ENCODE results near the gene RAPGEF1.

The RAPGEF1 gene

DNA sequence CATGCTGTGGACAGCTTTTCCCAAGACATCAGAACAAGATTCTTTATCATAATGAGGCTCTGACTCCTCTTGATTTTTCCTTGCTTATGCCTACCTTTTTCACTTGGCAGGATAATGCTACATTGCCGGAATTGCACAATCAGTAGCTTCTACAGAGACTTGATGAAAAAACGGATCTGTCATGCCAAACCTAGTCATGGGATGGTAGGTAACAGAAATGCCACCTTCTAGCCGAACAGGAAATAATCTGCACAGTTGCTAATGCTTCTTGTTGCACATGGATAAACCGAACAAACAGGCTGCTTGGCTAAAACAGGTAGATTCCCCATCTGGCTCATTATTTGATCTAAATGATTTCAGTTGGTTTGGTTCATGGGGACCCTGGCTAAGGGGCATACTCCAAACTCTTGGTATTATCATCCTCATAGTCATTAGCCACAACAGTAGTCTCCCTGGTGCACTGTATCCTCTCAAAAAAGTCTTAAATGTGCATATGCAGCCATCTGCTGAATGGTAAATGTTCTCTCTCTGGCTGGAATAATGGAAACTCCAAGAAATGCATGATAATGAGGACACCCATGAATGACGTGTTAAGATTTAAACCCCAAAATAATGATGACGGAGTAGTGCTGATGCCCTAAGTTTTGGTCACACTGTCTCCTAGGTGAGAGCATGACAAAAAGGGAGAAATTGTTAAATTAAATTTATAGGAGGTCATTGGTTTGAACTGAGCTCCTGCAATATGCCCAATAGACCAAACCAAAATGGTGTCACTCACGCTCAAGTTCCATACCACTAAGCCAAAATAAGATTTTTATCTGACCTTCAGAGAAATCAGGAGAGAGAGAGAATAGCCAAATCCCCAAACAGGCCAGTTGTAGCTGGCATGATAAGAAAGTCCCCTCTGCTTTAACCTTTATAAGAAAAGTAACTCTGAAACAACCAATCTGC lies 47.0 kb downstream of the RAPGEF1 start:
- Histone ChIP-seq H3F3A (ENCODE audit: insufficient read depth) (peaks cover 8% of the 10 kb centered on the region), H3K27ac (ENCODE audit: low read depth, low read length) (no peak overlapping the region), H2AFZ (ENCODE audit: low read depth, low read length, severe bottlenecking) (no peak overlapping the region), H3K9me2 (replicated peaks; ENCODE audit: insufficient read depth, low read length) (no peaks in the 10 kb centered on the region), H4K20me1 (ENCODE audit: low read depth, low read length) (peaks cover 22% of the 10 kb centered on the region), H3K36me3 (ENCODE audit: low read length) (no peaks in the 10 kb centered on the region), H3K9ac (ENCODE audit: low read length) (no peak overlapping the region), H3K4me3 (ENCODE audit: insufficient read depth, low read length, poor library complexity, severe bottlenecking) (no peak overlapping the region), H3K9me3 (ENCODE audit: insufficient read depth, low read length) (no peaks in the 10 kb centered on the region), H3K27me3 (ENCODE audit: low read length) (no peaks in the 10 kb centered on the region), H3K79me2 (ENCODE audit: insufficient read depth, low read length) (peaks cover 92% of the 10 kb centered on the region), H3K4me2 (ENCODE audit: low read depth, low read length, poor library complexity, severe bottlenecking) (no peak overlapping the region)
- TF ChIP-seq, protein P1, sequence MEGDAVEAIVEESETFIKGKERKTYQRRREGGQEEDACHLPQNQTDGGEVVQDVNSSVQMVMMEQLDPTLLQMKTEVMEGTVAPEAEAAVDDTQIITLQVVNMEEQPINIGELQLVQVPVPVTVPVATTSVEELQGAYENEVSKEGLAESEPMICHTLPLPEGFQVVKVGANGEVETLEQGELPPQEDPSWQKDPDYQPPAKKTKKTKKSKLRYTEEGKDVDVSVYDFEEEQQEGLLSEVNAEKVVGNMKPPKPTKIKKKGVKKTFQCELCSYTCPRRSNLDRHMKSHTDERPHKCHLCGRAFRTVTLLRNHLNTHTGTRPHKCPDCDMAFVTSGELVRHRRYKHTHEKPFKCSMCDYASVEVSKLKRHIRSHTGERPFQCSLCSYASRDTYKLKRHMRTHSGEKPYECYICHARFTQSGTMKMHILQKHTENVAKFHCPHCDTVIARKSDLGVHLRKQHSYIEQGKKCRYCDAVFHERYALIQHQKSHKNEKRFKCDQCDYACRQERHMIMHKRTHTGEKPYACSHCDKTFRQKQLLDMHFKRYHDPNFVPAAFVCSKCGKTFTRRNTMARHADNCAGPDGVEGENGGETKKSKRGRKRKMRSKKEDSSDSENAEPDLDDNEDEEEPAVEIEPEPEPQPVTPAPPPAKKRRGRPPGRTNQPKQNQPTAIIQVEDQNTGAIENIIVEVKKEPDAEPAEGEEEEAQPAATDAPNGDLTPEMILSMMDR (IDR thresholded peaks at IDR 0.05; ENCODE audit: insufficient read depth, low read length, poor library complexity, severe bottlenecking) = no peak
- TF ChIP-seq EZH2phosphoT487 (conservative IDR thresholded peaks at IDR 0.05; ENCODE audit: low read length) = no peak

DNA sequence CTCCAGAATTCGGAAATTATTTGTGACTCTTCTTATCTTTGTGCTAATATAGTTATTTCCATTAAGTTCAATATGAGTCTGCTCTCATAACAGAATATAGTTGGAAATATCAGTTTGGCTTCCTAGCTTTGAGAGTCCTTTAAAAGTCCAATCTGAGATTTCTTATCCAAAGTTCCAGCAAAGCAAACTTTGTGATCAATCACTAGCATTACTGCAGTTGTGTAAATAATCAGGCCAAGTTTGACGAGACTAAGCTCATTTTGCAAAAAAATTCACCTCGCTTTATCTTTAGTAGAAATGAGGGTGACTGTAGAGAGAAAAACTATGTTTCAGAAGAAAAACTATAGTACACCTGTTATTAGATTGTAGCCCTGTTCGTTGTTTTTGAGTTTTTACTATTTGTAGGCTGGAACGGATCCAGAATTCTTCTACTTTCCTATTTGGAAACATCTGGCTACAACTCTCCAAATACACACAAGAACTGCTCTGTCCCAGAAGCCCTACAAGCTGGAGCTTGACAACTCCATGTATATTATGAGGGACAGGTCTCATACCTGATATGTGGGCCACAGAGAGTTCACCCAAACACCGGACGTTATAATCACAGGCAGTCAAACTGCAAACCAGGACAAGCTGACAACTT lies 47.8 kb downstream of the RAPGEF1 start:
- H3K36me3 ChIP-seq (ENCODE audit: low read length) = no peaks in the 10 kb centered on the region
- peaks cover 94% of the 10 kb centered on the region for H3K79me2 ChIP-seq (ENCODE audit: insufficient read depth, low read length)
- no peak overlapping the region for H3K9ac ChIP-seq (ENCODE audit: low read length)
- no peak overlapping the region for H3K4me2 ChIP-seq (ENCODE audit: low read depth, low read length, poor library complexity, severe bottlenecking)
- H3K27me3 ChIP-seq (ENCODE audit: low read length) = no peaks in the 10 kb centered on the region
- H3K9me2 ChIP-seq (replicated peaks; ENCODE audit: insufficient read depth, low read length) = no peaks in the 10 kb centered on the region
- H3F3A ChIP-seq (ENCODE audit: insufficient read depth) = peaks cover 8% of the 10 kb centered on the region
- no peak overlapping the region for H3K4me3 ChIP-seq (ENCODE audit: insufficient read depth, low read length, poor library complexity, severe bottlenecking)
- TF ChIP-seq, protein P1 (IDR thresholded peaks at IDR 0.05; ENCODE audit: insufficient read depth, low read length, poor library complexity, severe bottlenecking) = no peak
- TF ChIP-seq EZH2phosphoT487 (conservative IDR thresholded peaks at IDR 0.05; ENCODE audit: low read length) = no peak
- no peaks in the 10 kb centered on the region for H3K9me3 ChIP-seq (ENCODE audit: insufficient read depth, low read length)
- H4K20me1 ChIP-seq (ENCODE audit: low read depth, low read length) = peaks cover 22% of the 10 kb centered on the region
- H2AFZ ChIP-seq (ENCODE audit: low read depth, low read length, severe bottlenecking) = no peak overlapping the region
- no peak overlapping the region for H3K27ac ChIP-seq (ENCODE audit: low read depth, low read length)

DNA sequence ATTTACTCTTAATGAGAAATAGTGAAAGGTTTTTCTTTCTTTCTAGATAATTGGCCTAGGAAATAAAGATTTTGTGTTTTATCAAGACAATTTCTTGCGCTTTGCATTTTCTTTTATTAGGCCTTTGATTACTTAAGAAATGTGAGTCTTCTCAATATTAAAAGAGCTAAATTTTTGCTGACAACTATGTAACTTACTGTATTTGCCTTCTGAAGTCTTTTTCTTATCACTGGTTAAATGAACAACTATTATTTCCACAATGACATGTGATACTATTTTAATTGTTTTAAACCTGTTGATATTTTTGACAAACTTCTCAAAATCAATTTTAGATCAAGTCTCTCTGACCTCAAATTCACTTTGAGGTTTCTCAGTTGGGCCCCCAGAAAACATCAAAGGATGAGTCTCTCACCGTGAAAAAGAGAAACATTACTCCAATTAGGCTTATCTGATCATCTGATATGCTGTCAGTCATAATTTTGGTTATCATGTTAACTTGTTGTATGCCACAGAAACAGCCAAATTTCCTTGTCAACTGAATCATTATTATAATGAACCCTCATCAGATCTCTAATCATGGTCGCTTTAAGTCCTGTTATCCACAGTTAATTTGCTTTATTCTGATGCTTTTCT lies 48.8 kb downstream of the RAPGEF1 start:
- Histone ChIP-seq H2AFZ (ENCODE audit: low read depth, low read length, severe bottlenecking) (no peak overlapping the region), H4K20me1 (ENCODE audit: low read depth, low read length) (peaks cover 16% of the 10 kb centered on the region), H3K27ac (ENCODE audit: low read depth, low read length) (no peak overlapping the region), H3K9me3 (ENCODE audit: insufficient read depth, low read length) (no peaks in the 10 kb centered on the region), H3K4me2 (ENCODE audit: low read depth, low read length, poor library complexity, severe bottlenecking) (peak overlapping the region; percentile 7), H3K9ac (ENCODE audit: low read length) (no peak overlapping the region), H3K79me2 (ENCODE audit: insufficient read depth, low read length) (peaks cover 95% of the 10 kb centered on the region), H3K36me3 (ENCODE audit: low read length) (no peaks in the 10 kb centered on the region), H3K4me3 (ENCODE audit: insufficient read depth, low read length, poor library complexity, severe bottlenecking) (no peak overlapping the region), H3K27me3 (ENCODE audit: low read length) (no peaks in the 10 kb centered on the region), H3K9me2 (replicated peaks; ENCODE audit: insufficient read depth, low read length) (no peaks in the 10 kb centered on the region), H3F3A (ENCODE audit: insufficient read depth) (peaks cover 8% of the 10 kb centered on the region)
- TF ChIP-seq, protein P1 (IDR thresholded peaks at IDR 0.05; ENCODE audit: insufficient read depth, low read length, poor library complexity, severe bottlenecking) = no peak
- TF ChIP-seq EZH2phosphoT487 (conservative IDR thresholded peaks at IDR 0.05; ENCODE audit: low read length) = no peak

All from SU-DHL-6 (cell line).